Nephron progenitor cell (in vitro differentiated cells): ENCODE data around the gene DPH1.
"Not testable (repeated sequence)": the region's sequence is repeated elsewhere in the genome, so short reads cannot be mapped to it uniquely, and the experiment has no call there.

Experiments used
- DNase-seq: peaks from one replicate; pipeline ENCODE4 v3.0.0; 2021
- H3K27ac Mint-ChIP-seq: 2 replicates; pipeline ENCODE4 v1.8.0; 2021; ENCODE audit warnings: mild to moderate bottlenecking, moderate library complexity, mixed read lengths
- H3K27me3 Mint-ChIP-seq: 2 replicates; pipeline ENCODE4 v1.8.0; 2021; ENCODE audit warnings: mild to moderate bottlenecking, low read depth, mixed read lengths; ENCODE audit not compliant: poor library complexity
- H3K36me3 Mint-ChIP-seq: 2 replicates; pipeline ENCODE4 v1.8.0; 2021; ENCODE audit warnings: low read depth, mixed read lengths
- H3K4me1 Mint-ChIP-seq: 2 replicates; pipeline ENCODE4 v1.8.0; 2021; ENCODE audit warnings: mixed read lengths
- H3K4me3 Mint-ChIP-seq: 2 replicates; pipeline ENCODE4 v1.8.0; 2021; ENCODE audit warnings: mild to moderate bottlenecking, moderate library complexity, mixed read lengths
- H3K9me3 Mint-ChIP-seq: 2 replicates; pipeline ENCODE4 v1.8.0; 2021; ENCODE audit warnings: mild to moderate bottlenecking, moderate library complexity, mixed read lengths
- CTCF ChIP-seq: fragments of 200-600 bp; sonication (generic); IDR thresholded peaks from 2 replicates; pipeline ENCODE4 v1.5.0; 2021; ENCODE audit warnings: antibody characterized with exemption

Gene DPH1

GRCh38 chr17:2011411-2012371 lies 18.3 kb upstream of the DPH1 start:
- Mint-ChIP-seq H3K36me3 (no peaks in the 10 kb centered on the region), H3K4me3 (peak overlapping the region; percentile 23), H3K9me3 (peaks cover 13% of the 10 kb centered on the region), H3K4me1 (peaks cover 56% of the 10 kb centered on the region), H3K27ac (peak overlapping the region; percentile 83), H3K27me3 (peaks cover 18% of the 10 kb centered on the region)
- no peak for TF ChIP-seq CTCF
- DNase-seq, result no peak

- H3K36me3 Mint-ChIP-seq, result no peaks in the 10 kb centered on the region
- no peak overlapping the region for H3K4me3 Mint-ChIP-seq
- H3K4me1 Mint-ChIP-seq, result peaks cover 57% of the 10 kb centered on the region
- H3K27me3 Mint-ChIP-seq, result peaks cover 19% of the 10 kb centered on the region
- peaks cover 13% of the 10 kb centered on the region for H3K9me3 Mint-ChIP-seq
- no peak for TF ChIP-seq CTCF
- no peak overlapping the region for H3K27ac Mint-ChIP-seq
- DNase-seq, result no peak
Measured at GRCh38 chr17:2012499-2012898, 17.5 kb upstream of the DPH1 start.

GRCh38 chr17:2013220-2013993 lies 16.5 kb upstream of the DPH1 start:
- Mint-ChIP-seq H3K4me1 (peaks cover 63% of the 10 kb centered on the region), H3K9me3 (peaks cover 13% of the 10 kb centered on the region), H3K27me3 (peaks cover 26% of the 10 kb centered on the region)
- not testable (repeated sequence) for H3K27ac Mint-ChIP-seq, H3K4me3 Mint-ChIP-seq, H3K36me3 Mint-ChIP-seq, DNase-seq

GRCh38 chr17:2013994-2014317 lies 16.0 kb upstream of the DPH1 start:
- TF ChIP-seq CTCF, result no peak
- no peaks in the 10 kb centered on the region for H3K36me3 Mint-ChIP-seq
- no peak for DNase-seq
- no peak overlapping the region for H3K27ac Mint-ChIP-seq
- H3K4me3 Mint-ChIP-seq, result no peak overlapping the region
- peaks cover 63% of the 10 kb centered on the region for H3K4me1 Mint-ChIP-seq
- peaks cover 31% of the 10 kb centered on the region for H3K27me3 Mint-ChIP-seq
- peaks cover 13% of the 10 kb centered on the region for H3K9me3 Mint-ChIP-seq

- H3K27ac Mint-ChIP-seq, result no peak overlapping the region
- peaks cover 45% of the 10 kb centered on the region for H3K27me3 Mint-ChIP-seq
- peaks cover 75% of the 10 kb centered on the region for H3K4me1 Mint-ChIP-seq
- no peak for TF ChIP-seq CTCF
- H3K9me3 Mint-ChIP-seq, result peaks cover 13% of the 10 kb centered on the region
- no peak for DNase-seq
- H3K36me3 Mint-ChIP-seq, result no peaks in the 10 kb centered on the region
- no peak overlapping the region for H3K4me3 Mint-ChIP-seq
Measured at GRCh38 chr17:2015314-2015713, 14.6 kb upstream of the DPH1 start.

- peaks cover 10% of the 10 kb centered on the region for H3K9me3 Mint-ChIP-seq
- H3K4me3 Mint-ChIP-seq, result no peak overlapping the region
- H3K27ac Mint-ChIP-seq, result no peak overlapping the region
- peaks cover 54% of the 10 kb centered on the region for H3K27me3 Mint-ChIP-seq
- no peak for DNase-seq
- no peak for TF ChIP-seq CTCF
- no peaks in the 10 kb centered on the region for H3K36me3 Mint-ChIP-seq
- peaks cover 80% of the 10 kb centered on the region for H3K4me1 Mint-ChIP-seq
Measured at GRCh38 chr17:2016494-2016893, 13.5 kb upstream of the DPH1 start.
